SK-N-SH (cell line): ENCODE measurements around the gene GJB2. TPM values are rescaled to one million over a fixed set of nuclear protein-coding genes. Genes with fewer than 3 reads are reported as not detected.
"Not testable (repeated sequence)": the region's sequence is repeated elsewhere in the genome, so short reads cannot be mapped to it uniquely, and the experiment has no call there.

Experiments
- CTCF ChIA-PET: fragments of 300-600, 350-600 bp; formaldehyde crosslinking; extraction: SDS; loops from one replicate; lab custom pipeline; 2021; lab: Yijun Ruan, JAX
- POLR2A ChIA-PET: fragments of 350-600 bp; sonication (Branson Sonifier 250); formaldehyde crosslinking; extraction: SDS; loops from one replicate; lab custom pipeline; 2020; ENCODE audit warnings: antibody characterized with exemption, inconsistent platforms; lab: Yijun Ruan, JAX
- DNase-seq: peaks from one replicate; pipeline ENCODE4 v3.0.0; 2012
- H2AFZ ChIP-seq: fragments of 200-600 bp; sonication (generic); 2 replicates; pipeline ENCODE4 v1.8.1; 2016; ENCODE audit warnings: antibody characterized with exemption, mild to moderate bottlenecking, low read depth
- H3F3A ChIP-seq: fragments of 200-600 bp; sonication (generic); replicated peaks from 2 replicates; pipeline ENCODE3; 2016; ENCODE audit warnings: antibody characterized with exemption, mild to moderate bottlenecking; ENCODE audit not compliant: insufficient read depth
- H3K27ac ChIP-seq, 2 experiments: fragments of 200-500 bp in 1 of 2; fragments of 200-600 bp in 1 of 2; sonication (Bioruptor generic) in 1 of 2; sonication (generic), shearing (Covaris generic) in 1 of 2; 2 replicates each; pipeline versions ENCODE4 v1.5.1 to v1.6.1; 2014 to 2016; ENCODE audit warnings: low read depth in 2 of 2, inconsistent platforms in 1 of 2, low read length in 1 of 2, mild to moderate bottlenecking in 1 of 2, mixed read lengths in 1 of 2
- H3K27me3 ChIP-seq: fragments of 200-600 bp; sonication (generic), shearing (Covaris generic); 2 replicates; pipeline ENCODE4 v1.6.1; 2016; ENCODE audit warnings: mixed run types; ENCODE audit not compliant: insufficient read depth
- H3K36me3 ChIP-seq, 2 experiments: fragments of 200-500 bp in 1 of 2; fragments of 200-600 bp in 1 of 2; sonication (Bioruptor generic) in 1 of 2; sonication (generic) in 1 of 2; replicated peaks in 1 of 2; 2 replicates each; pipeline versions ENCODE3 to v1.5.1; 2014 to 2016; ENCODE audit warnings: low read length in 1 of 2, mild to moderate bottlenecking in 1 of 2; ENCODE audit not compliant: insufficient read depth in 2 of 2, control insufficient read depth in 1 of 2
- H3K4me1 ChIP-seq, 2 experiments: fragments of 200-500 bp in 1 of 2; fragments of 200-600 bp in 1 of 2; sonication (Bioruptor generic) in 1 of 2; sonication (generic), shearing (Covaris generic) in 1 of 2; 2 replicates each; pipeline versions ENCODE4 v1.5.1 to v1.6.1; 2014 to 2016; ENCODE audit warnings: low read depth in 1 of 2, low read length in 1 of 2, mixed run types in 1 of 2; ENCODE audit not compliant: insufficient read depth in 2 of 2, control insufficient read depth in 1 of 2
- H3K4me2 ChIP-seq: fragments of 200-600 bp; sonication (generic), shearing (Covaris generic); 2 replicates; pipeline ENCODE4 v1.6.1; 2017; ENCODE audit warnings: mixed run types
- H3K4me3 ChIP-seq, 2 experiments: fragments of 200-500 bp in 1 of 2; fragments of 200-600 bp in 1 of 2; sonication (Bioruptor generic) in 1 of 2; sonication (generic), shearing (Covaris generic) in 1 of 2; 2 replicates each; pipeline versions ENCODE4 v1.5.1 to v1.8.1; 2014 to 2016; ENCODE audit warnings: low read depth in 2 of 2, inconsistent platforms in 1 of 2, low read length in 1 of 2, mild to moderate bottlenecking in 1 of 2, mixed read lengths in 1 of 2, moderate library complexity in 1 of 2
- H3K79me2 ChIP-seq: fragments of 200-600 bp; sonication (generic); 2 replicates; pipeline ENCODE4 v1.8.1; 2017; ENCODE audit warnings: mild to moderate bottlenecking; ENCODE audit not compliant: insufficient read depth
- H3K9ac ChIP-seq: fragments of 200-600 bp; sonication (generic); 2 replicates; pipeline ENCODE4 v1.6.1; 2017; ENCODE audit warnings: mixed run types
- H3K9me2 ChIP-seq: fragments of 200-600 bp; sonication (generic); 2 replicates; pipeline ENCODE4 v1.6.1; 2017; ENCODE audit warnings: mixed run types
- H3K9me3 ChIP-seq: fragments of 200-600 bp; sonication (generic); 2 replicates; pipeline ENCODE4 v1.6.1; 2017; ENCODE audit warnings: mixed run types, mild to moderate bottlenecking, moderate library complexity
- H4K20me1 ChIP-seq: fragments of 200-600 bp; sonication (generic); 2 replicates; pipeline ENCODE4 v1.6.1; 2017; ENCODE audit warnings: mild to moderate bottlenecking, mixed run types; ENCODE audit not compliant: insufficient read depth
- ELF1 ChIP-seq: IDR thresholded peaks from 2 replicates; pipeline ENCODE4 v1.4.0; 2012
- EP300 ChIP-seq, 2 experiments: IDR thresholded peaks; 2 replicates each; pipeline versions ENCODE4 v1.4.0 to v1.6.1; 2012; ENCODE audit warnings: borderline replicate concordance in 1 of 2, low read depth in 1 of 2, low read length in 1 of 2
- EZH2phosphoT487 ChIP-seq: fragments of 200-600 bp; sonication (generic); IDR thresholded peaks from 2 replicates; pipeline ENCODE4 v1.6.1; 2017; ENCODE audit warnings: low read depth, mixed run types, mild to moderate bottlenecking, antibody characterized with exemption, moderate library complexity, borderline replicate concordance
- FOSL2 ChIP-seq: IDR thresholded peaks from 2 replicates; pipeline ENCODE4 v1.4.0; 2012; ENCODE audit warnings: low read depth, mild to moderate bottlenecking, moderate library complexity, borderline replicate concordance
- FOXJ3 ChIP-seq: sonication (generic); formaldehyde crosslinking; IDR thresholded peaks from 2 replicates; pipeline ENCODE4 v1.5.1; 2020; ENCODE audit warnings: mild to moderate bottlenecking, missing genetic modification reagents
- FOXM1 ChIP-seq: IDR thresholded peaks from 2 replicates; pipeline ENCODE4 v1.4.0; 2012; ENCODE audit warnings: low read depth, mild to moderate bottlenecking
- GABPA ChIP-seq: IDR thresholded peaks from 2 replicates; pipeline ENCODE4 v1.4.0; 2012; ENCODE audit warnings: low read depth, mild to moderate bottlenecking
- JUND ChIP-seq: IDR thresholded peaks from 2 replicates; pipeline ENCODE4 v1.4.0; 2012
- MXI1 ChIP-seq: IDR thresholded peaks from 2 replicates; pipeline ENCODE4 v1.6.1; 2012; ENCODE audit warnings: mild to moderate bottlenecking, low read depth, low read length, improper control_type of control experiment
- NFIC ChIP-seq: IDR thresholded peaks from 2 replicates; pipeline ENCODE4 v1.4.0; 2012; ENCODE audit warnings: borderline replicate concordance
- RAD21 ChIP-seq: IDR thresholded peaks from 2 replicates; pipeline ENCODE4 v1.6.1; 2012; ENCODE audit warnings: mild to moderate bottlenecking, low read length
- SMC3 ChIP-seq: IDR thresholded peaks from 2 replicates; pipeline ENCODE4 v1.6.1; 2012; ENCODE audit warnings: low read depth, low read length, improper control_type of control experiment
- TEAD4 ChIP-seq: IDR thresholded peaks from 2 replicates; pipeline ENCODE4 v1.4.0; 2012; ENCODE audit warnings: mild to moderate bottlenecking, borderline replicate concordance; ENCODE audit not compliant: insufficient read depth
- YY1 ChIP-seq: IDR thresholded peaks from 2 replicates; pipeline ENCODE4 v1.4.0; 2012; ENCODE audit warnings: low read depth, mild to moderate bottlenecking
- WGBS: methylation state at CpG from one replicate; pipeline ENCODE4 v1.1.6; 2017; ENCODE audit warnings: low lambda C conversion rate; 5-methylcytosine and 5-hydroxymethylcytosine counted together
- polyA plus RNA-seq, 3 experiments: library from polyadenylated mRNA; depleted of rRNA; stranded (reverse); fragments of >200 nt; gene quantifications; 2 replicates each; pipeline ENCODE4 v1.2.3, GENCODE V29; 2012

The GJB2 gene
- polyA plus RNA-seq, 1 of the 3 experiments (the other 2 are of a cell fraction) = not detected

- no peaks in the 10 kb centered on the region for H3K36me3 ChIP-seq
- TF ChIP-seq FOXM1 = no peak
- no peak for TF ChIP-seq JUND
- ChIA-PET CTCF (interaction anchor here (1.0 to 1.5 kb wide), 4 partner anchors 14 to 36 kb away, joined by 3 to 5 read pairs (median 4); no protein-coding TSS in a partner anchor), POLR2A (no interaction called here)
- H3K27ac ChIP-seq = no peak overlapping the region
- no peaks in the 10 kb centered on the region; a peak in 1 of 4 replicates for H3K4me1 ChIP-seq
- H3K4me3 ChIP-seq = no peak overlapping the region
- no peaks in the 10 kb centered on the region for H3K9me2 ChIP-seq
- H3K9ac ChIP-seq = no peak overlapping the region
- no peak overlapping the region for H2AFZ ChIP-seq
- H4K20me1 ChIP-seq = no peaks in the 10 kb centered on the region
- H3K9me3 ChIP-seq = no peaks in the 10 kb centered on the region
- peaks cover 4% of the 10 kb centered on the region for H3F3A ChIP-seq
- WGBS = 9% methylated on average over 2 of the region's 2 CpGs
- DNase-seq = no peak
- peaks cover 83% of the 10 kb centered on the region for H3K27me3 ChIP-seq
- H3K4me2 ChIP-seq = no peak overlapping the region
- no peaks in the 10 kb centered on the region for H3K79me2 ChIP-seq
Measured at GRCh38 chr13:20156702-20157101, 36.0 kb downstream of the GJB2 start.

DNA sequence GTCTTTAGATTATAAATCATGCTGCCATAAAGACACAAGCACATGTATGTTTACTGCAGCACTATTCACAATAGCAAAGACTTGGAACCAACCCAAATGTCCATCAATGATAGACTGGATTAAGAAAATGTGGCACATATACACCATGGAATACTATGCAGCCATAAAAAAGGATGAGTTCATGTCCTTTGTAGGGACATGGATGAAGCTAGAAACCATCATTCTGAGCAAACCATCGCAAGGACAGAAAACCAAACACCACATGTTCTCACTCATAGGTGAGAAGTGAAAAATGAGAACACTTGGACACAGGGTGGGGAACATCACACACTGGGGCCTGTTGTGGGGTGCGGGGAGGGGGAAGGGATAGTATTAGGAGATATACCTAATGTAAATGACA, 39.4 kb downstream of the GJB2 start:
- H3K9me2 ChIP-seq, DNase-seq, H3K4me2 ChIP-seq, H4K20me1 ChIP-seq, H3K36me3 ChIP-seq, H3K27ac ChIP-seq, H3F3A ChIP-seq, H3K4me3 ChIP-seq, H3K9me3 ChIP-seq, H3K4me1 ChIP-seq, H2AFZ ChIP-seq, H3K9ac ChIP-seq, POLR2A ChIA-PET, H3K79me2 ChIP-seq: not testable (repeated sequence)
- CTCF ChIA-PET = interaction anchor here (1.2 to 1.3 kb wide), 2 partner anchors 11 to 37 kb away, joined by 3 read pairs; no protein-coding TSS in a partner anchor
- whole genome bisulfite sequencing = 5% methylated on average over 2 of the region's 2 CpGs
- peaks cover 81% of the 10 kb centered on the region for H3K27me3 ChIP-seq

DNA sequence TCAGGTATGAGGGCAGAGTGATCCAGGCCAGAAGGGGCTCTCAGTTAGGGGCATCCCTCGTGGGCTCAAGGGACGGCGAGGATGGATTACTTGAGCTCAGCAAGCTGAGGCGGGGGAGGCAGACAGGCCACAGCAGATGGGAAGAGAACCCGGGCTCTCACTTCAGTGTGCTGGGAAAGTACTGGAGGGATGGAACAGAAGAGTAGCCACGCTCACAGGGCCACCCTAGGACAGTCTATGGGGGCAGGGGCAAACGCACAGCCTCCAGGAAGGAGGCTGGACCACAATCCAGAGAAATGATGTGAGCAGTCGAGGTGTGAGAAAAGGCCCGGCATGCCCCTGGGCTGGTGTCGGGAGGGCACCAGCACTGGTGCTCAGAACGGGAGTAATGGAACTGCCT, 41.1 kb downstream of the GJB2 start:
- Histone ChIP-seq H3F3A (peaks cover 4% of the 10 kb centered on the region), H3K36me3 (no peaks in the 10 kb centered on the region), H3K9me2 (no peaks in the 10 kb centered on the region), H4K20me1 (no peaks in the 10 kb centered on the region), H3K4me1 (no peaks in the 10 kb centered on the region), H2AFZ (no peak overlapping the region), H3K79me2 (no peaks in the 10 kb centered on the region), H3K27ac (no peak overlapping the region), H3K9me3 (no peaks in the 10 kb centered on the region), H3K4me2 (no peak overlapping the region), H3K27me3 (peaks cover 79% of the 10 kb centered on the region), H3K4me3 (no peak overlapping the region), H3K9ac (no peak overlapping the region)
- no peak for DNase-seq
- TF ChIP-seq FOSL2 (no peak), RAD21 (no peak), FOXJ3 (CRISPR knock-in tag) (no peak), EP300 (IDR thresholded peaks at IDR 0.05; ENCODE audit: borderline replicate concordance in 1 of 2, low read depth in 1 of 2, low read length in 1 of 2) (no peak), ELF1 (no peak), TEAD4 (no peak), JUND (no peak), YY1 (no peak), FOXM1 (no peak), SMC3 (no peak), EZH2phosphoT487 (no peak), GABPA (no peak), NFIC (no peak), MXI1 (no peak)
- CTCF ChIA-PET = interaction anchor here (1.5 kb wide), 1 partner anchor 30 kb away, joined by 3 read pairs; no protein-coding TSS in a partner anchor
- WGBS = 37% methylated on average over 11 of the region's 11 CpGs
- POLR2A ChIA-PET = no interaction called here
